ENCODE measurements around the gene POMT1.
"Not testable (repeated sequence)": the region's sequence is repeated elsewhere in the genome, so short reads cannot be mapped to it uniquely, and the experiment has no call there.

POMT1 gene

GRCh38 chr9:131496844-131497405, 5.8 kb upstream of the POMT1 start:
- DNase-seq (ENCODE audit: low read depth in 2 of 2): no peak

- no peak for DNase-seq (ENCODE audit: low read depth in 2 of 2)
Measured at GRCh38 chr9:131499254-131499767, 3.4 kb upstream of the POMT1 start.

- peak; percentile 47 to 66 for DNase-seq (ENCODE audit: low read depth in 2 of 2)
Measured at GRCh38 chr9:131500377-131500776, 2.3 kb upstream of the POMT1 start.

GRCh38 chr9:131500939-131501541, 1.7 kb upstream of the POMT1 start:
- peak; percentile 48 to 50 for DNase-seq (ENCODE audit: low read depth in 2 of 2)

GRCh38 chr9:131503626-131504465, 1.1 kb downstream of the POMT1 start:
- peak; percentile 66 to 77 for DNase-seq (ENCODE audit: low read depth in 2 of 2)

GRCh38 chr9:131505012-131505411, 2.3 kb downstream of the POMT1 start:
- DNase-seq (ENCODE audit: low read depth in 2 of 2): no peak

GRCh38 chr9:131511416-131511815, 8.7 kb downstream of the POMT1 start:
- no peak for DNase-seq (ENCODE audit: low read depth in 2 of 2)

- no peak for DNase-seq (ENCODE audit: low read depth in 2 of 2)
Measured at GRCh38 chr9:131511880-131512279, 9.2 kb downstream of the POMT1 start.

GRCh38 chr9:131513177-131513576, 10.5 kb downstream of the POMT1 start:
- DNase-seq (ENCODE audit: low read depth in 2 of 2): no peak

GRCh38 chr9:131515559-131516031, 12.9 kb downstream of the POMT1 start:
- DNase-seq (ENCODE audit: low read depth in 2 of 2): not testable (repeated sequence)

GRCh38 chr9:131516100-131516499, 13.4 kb downstream of the POMT1 start:
- DNase-seq (ENCODE audit: low read depth in 2 of 2): no peak

- DNase-seq (ENCODE audit: low read depth in 2 of 2): no peak
Measured at GRCh38 chr9:131516930-131517329, 14.2 kb downstream of the POMT1 start.

GRCh38 chr9:131517761-131518190, 15.1 kb downstream of the POMT1 start:
- no peak for DNase-seq (ENCODE audit: low read depth in 2 of 2)

- no peak for DNase-seq (ENCODE audit: low read depth in 2 of 2)
Measured at GRCh38 chr9:131518553-131518952, 15.8 kb downstream of the POMT1 start.

GRCh38 chr9:131520503-131520902, 17.8 kb downstream of the POMT1 start:
- DNase-seq (ENCODE audit: low read depth in 2 of 2): no peak

GRCh38 chr9:131521203-131521602, 18.5 kb downstream of the POMT1 start:
- no peak for DNase-seq (ENCODE audit: low read depth in 2 of 2)

GRCh38 chr9:131521822-131522221, 19.1 kb downstream of the POMT1 start:
- DNase-seq (ENCODE audit: low read depth in 2 of 2): no peak

- no peak for DNase-seq (ENCODE audit: low read depth in 2 of 2)
Measured at GRCh38 chr9:131522257-131523085, 19.8 kb downstream of the POMT1 start.

- DNase-seq (ENCODE audit: low read depth in 2 of 2): no peak
Measured at GRCh38 chr9:131523086-131523388, 20.3 kb downstream of the POMT1 start.

GRCh38 chr9:131523451-131524435, 21.0 kb downstream of the POMT1 start:
- DNase-seq (ENCODE audit: low read depth in 2 of 2): no peak

Measured in stimulated activated CD4-positive, alpha-beta T cell treated with anti-CD3 and anti-CD28 coated beads, Interleukin-4, amount 100 ng/mL, for 48 hours (primary cell).